ENCODE results near the gene ARL16.
"Not testable (repeated sequence)": the region's sequence is repeated elsewhere in the genome, so short reads cannot be mapped to it uniquely, and the experiment has no call there.

ARL16 gene

DNA sequence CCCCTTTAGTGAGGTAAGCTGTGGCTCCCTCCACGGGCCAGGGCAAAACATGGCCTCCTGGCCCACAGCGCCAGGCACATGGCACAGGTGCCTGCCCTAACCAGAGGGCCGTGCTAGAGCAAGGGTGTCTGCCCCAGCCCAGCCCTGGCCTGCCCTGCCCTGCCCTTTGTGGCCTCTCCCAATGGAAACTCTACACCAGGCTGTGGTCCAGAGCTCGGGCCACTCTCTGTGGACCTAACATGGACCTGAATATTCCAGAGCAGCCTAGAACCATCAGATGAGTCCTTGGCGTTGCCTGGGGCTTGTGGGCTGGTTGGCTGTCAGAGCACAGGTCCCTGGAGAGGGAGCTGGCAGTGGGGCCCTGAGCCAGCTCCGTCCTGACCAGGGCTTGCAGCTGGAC, 11.6 kb upstream of the ARL16 start:
- no peak for DNase-seq (ENCODE audit: low spot score)

DNA sequence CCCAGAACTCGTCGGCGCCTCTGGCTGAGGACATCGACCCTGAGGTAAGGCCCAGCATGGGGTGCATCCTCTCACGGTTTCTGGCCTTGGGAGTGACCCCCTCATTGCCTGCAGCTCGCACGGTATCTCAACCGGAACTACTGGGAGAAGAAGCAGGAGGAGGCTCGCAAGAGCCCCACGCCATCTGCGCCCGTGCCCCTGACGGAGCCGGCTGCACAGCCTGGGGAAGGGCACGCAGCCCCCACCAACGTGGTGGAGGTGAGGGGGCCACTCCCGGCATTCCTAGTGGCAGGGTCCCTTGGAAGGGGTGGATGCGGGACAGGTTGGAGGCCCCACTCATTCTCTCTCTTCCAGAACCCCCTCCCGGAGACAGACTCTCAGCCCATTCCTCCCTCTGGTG, 11.2 kb upstream of the ARL16 start:
- no peak for DNase-seq (ENCODE audit: low spot score)

DNA sequence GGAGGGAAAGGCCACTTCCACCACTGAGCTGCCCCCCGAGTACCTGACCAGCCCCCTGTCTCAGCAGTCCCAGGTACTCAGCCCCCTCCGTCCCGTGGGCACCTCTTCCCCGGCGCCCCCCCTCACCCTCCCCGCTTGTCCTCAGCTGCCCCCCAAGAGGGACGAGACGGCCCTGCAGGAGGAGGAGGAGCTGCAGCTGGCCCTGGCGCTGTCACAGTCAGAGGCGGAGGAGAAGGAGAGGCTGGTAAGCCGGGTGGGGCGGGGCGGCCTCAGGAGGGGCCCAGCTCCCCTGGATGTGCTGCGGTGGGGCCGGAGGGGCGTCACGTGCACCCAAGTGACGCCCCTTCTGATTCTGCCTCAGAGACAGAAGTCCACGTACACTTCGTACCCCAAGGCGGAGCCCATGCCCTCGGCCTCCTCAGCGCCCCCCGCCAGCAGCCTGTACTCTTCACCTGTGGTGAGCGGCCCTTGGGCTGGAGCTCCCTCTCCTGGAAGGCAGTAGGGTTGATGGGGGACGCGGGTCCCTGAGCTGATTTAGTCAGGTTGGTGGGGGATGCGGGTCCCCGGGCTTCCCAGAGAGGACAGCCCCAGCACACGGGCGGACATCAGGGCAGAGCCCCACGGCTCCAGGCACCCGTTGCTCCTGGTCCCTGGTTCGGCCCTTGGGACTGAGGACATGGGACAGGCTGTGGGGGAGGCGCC, 10.1 kb upstream of the ARL16 start:
- DNase-seq (ENCODE audit: low spot score): peak; percentile 79

DNA sequence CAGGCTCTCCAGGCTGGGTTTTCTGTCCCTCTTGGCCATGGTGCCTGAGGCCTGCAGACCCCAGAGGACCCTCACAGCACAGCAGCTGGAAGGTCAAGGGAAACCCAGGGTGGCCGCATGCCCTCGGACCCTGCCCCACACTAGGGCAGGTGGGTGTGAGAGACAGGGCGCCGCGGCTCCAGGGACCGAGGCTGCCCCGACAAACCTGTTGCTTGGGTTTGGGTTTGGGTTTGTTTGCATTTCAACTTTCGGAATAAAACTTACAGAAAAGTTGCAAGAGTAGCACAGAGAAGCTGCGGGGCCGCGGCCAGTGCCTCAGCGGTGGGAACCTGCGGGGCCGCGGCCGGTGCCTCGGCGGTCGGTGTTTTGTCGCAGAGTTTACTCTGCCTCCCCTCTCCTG, 8.0 kb upstream of the ARL16 start:
- DNase-seq (ENCODE audit: low spot score): no peak

DNA sequence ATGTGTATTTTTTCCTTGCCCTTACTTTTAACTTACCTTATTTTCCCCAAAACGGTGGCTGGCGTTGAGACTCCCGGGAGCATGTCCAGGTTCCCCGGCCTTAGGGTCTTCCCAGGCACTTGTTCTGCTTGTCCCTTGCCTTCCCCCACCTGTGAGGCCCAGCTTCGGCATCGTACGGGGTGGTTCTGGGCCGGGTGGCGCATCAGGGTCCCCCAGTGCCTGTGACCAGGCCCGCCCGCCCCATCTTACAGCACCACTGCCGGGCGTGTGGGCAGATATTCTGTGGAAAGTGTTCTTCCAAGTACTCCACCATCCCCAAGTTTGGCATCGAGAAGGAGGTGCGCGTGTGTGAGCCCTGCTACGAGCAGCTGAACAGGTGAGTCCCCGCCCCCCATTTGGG, 7.6 kb upstream of the ARL16 start:
- DNase-seq (ENCODE audit: low spot score): peak; percentile 9

DNA sequence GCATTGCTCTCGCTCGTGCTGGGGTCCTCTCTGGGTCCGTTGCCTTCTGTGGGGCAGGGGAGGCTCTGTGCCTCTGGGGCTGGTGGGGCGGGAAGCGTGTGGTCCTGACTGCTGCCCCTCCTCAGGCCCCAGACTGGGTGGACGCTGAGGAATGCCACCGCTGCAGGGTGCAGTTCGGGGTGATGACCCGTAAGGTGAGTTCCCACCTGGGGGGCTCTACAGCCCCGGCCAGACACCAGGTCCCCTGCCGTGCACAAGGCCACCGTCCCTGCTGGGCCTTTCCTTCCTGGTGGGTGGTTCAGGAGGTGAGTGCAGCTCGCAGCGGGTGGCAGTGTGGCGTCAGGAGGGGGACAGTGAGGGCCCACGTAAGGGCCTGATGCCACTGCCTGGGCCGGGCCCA, 7.0 kb upstream of the ARL16 start:
- no peak for DNase-seq (ENCODE audit: low spot score)

DNA sequence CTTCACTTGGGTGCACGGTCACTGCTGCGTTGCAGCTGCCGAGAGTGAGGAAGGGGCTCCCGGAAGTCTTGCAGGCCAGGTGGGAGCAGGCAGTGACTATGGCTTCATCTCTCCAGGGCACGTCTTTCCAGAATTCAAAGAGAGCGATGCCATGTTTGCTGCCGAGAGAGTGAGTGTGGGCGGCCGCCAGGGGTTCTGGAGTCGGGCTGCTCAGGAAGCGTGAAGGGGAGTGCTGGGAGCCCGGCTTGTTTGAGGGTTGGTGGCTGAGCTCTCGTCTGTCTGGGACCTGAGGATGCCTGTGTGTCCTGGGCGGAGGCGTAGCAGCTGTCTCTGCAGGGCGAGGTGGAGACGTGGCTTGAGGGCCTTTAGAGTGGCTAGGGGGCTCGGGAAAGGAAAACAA, 6.5 kb upstream of the ARL16 start:
- DNase-seq (ENCODE audit: low spot score): peak; percentile 9

DNA sequence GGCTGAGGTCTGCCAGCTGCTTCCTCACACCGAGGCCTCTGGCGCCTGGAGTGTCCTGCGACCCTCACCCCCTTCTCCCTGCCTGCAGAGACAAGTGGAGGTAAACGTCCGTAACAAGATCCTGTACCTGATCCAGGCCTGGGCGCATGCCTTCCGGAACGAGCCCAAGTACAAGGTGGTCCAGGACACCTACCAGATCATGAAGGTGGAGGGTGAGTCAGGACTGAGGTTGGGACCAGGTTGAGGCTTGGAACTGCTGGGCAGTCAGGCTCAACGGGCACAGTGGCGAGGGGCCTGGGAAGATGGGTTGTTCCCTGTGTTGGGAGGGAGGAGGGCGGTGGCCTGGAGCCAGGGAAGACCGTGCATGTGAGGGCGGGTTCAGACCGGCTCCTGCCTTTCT, 5.0 kb upstream of the ARL16 start:
- DNase-seq (ENCODE audit: low spot score): no peak

DNA sequence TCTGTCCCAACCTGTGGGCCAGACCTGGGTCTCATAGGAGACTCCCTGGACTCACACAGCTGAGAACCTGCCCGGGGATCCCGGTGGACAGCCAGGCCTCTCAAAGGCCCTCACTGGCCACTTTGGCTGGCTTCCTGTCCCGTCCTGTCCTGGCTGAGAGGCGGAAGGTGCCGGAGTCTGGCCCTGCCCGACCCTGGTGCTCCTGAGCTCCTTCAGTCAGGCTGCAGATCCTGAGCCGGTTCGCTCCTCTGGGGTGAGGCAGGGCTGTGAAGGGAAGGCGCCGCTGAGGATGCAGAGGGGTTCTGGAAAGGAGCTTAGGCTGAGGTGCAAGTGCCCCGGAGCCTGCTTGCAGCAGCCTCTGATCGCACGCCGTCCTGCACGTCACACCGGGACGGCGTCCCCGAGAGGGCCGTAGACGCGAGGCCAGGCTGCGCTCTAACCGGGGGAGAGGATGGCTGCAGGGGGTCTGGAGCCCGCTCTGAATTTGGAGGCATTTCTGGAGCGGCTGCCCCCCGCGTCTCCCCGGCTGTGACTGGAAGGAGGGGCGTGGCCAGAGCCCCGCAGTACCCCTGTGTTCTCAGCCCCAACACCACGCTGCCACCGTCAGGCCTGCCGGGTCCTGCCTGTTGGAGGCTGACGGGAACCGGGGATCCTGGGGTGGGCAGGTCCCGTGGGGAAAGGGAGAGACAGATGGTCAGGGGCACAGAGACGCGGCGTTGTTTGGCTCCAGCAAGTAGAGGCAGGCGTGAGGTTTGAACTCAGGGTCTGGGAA, 4.4 kb upstream of the ARL16 start:
- DNase-seq (ENCODE audit: low spot score): peak; percentile 11

DNA sequence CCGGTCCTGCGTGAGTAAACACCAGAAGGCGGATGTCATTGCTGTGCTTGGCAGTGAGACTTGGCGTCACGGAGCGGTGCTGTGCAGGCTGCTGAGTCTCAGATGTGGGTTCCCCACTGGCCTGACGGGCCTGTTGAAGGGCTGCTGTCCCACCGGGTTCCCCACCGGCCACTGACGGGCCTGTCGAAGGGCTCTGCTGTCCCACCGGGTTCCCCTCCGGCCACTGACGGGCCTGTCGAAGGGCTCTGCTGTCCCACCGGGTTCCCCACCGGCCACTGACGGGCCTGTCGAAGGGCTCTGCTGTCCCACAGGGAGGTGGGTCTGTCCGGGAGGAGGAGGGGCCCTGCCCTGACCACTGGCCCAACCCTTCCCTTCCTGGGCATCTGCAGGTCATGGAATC, 3.0 kb upstream of the ARL16 start:
- DNase-seq (ENCODE audit: low spot score): no peak

DNA sequence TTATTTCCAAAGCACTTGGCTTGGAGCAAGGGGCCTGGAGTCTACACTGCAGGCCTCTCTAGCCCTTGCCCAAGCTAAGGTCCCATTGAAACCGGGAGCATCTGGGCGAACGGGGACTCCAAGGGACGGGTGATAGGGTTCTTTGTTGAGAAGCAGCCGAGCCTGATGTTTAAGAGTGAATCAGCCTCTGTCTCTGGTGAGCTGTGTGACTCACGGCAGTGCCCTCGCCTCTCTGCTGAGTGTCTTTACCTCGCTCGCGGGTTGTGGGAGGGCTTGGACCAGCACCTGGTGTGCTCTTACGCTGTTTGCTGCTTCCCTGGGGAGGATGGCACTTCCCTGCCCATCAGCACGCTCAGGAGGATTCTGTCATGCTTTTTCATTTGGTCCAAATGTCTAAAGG, 1.5 kb upstream of the ARL16 start:
- DNase-seq (ENCODE audit: low spot score): no peak

DNA sequence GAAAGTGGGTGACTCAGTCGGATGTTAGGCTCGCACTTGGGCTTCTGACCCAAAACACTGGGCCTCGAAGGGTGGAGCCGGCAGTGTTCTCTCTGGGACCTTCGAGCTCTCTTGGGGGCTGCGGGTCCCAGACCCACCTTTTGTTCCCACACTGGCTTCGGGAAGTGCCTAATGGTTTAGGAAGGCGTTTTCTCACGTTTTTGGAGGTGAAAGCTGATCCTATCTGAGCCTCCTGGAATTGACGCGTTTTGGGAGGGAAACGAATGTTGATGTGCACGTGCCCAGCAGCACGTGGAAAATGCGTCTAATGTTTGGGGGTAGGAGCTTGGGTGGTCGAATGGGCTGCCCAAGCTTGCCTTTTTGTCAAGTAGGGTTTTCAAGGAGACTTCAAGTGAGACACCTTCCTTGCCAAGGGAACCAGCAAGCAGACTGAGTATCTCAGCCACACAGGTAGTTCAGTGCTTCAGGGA, 880 bp upstream of the ARL16 start:
- no peak for DNase-seq (ENCODE audit: low spot score)

DNA sequence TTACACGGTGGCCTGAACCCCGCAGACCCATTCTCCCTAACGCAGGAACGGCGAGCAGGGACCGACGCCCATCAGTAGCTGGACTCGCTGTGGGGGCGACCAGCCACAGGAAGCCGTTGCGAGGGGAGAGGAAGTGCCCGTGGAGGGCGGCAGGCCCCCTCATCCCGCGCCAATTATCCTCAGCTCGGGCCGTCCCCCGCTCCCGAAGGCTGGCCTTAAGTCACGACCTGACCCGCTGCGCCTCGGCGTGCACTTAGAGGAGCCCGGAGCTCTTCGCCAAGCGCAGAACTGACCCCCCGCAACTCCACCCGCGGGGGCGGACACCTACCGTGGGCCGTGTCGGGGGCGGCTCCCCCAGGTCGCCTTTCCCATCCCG, 401 bp downstream of the ARL16 start:
- DNase-seq (ENCODE audit: low spot score): no peak

DNA sequence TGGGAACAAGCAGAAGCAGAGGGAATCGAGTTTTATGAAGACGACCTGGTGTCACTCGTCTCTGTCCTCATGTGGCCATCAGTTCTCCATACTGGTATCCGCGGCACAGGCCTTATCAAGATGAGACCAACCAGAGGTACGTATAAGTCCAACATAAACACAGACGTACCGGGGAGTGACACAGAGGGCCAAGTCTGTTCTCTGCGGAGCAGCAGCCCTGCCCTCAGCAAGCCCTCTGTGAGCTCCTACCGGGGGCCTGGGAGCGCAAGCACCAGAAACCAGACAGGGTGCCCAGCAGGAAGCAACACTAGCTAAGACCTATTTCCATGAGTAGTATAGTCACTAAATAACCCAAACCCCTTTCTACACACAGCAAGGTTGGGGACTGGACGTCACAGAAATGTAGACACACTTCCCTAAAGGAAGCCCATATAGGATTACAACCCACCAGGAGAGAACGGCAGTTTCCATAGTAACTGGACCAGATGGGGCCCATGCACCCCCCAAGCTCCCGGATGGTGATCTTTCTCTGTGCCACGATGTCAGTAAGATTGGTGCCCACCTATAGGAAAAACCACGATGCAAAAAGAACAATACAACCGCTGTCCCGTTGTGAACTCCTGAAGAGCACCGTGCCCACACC, 911 bp downstream of the ARL16 start:
- DNase-seq (ENCODE audit: low spot score): no peak

DNA sequence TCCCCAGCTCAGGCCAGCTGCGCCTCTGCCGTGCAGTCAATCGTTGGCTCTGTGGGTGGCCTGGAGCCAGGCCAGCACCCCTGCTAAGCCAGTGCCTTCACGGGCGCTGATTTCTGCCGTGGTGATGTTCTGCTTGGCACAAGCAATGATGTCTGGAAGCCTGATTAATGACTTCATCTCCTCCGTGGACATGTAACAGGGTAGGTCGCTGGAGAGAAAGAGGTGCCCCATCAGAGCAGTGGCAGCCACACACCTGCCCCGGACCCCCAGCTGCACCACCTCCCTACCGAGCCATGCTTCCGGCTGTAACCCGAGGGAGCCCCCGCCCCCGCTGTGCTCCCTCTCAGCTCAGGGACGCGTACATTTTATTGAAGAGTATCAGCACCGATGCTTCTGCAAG, 1.9 kb downstream of the ARL16 start:
- DNase-seq (ENCODE audit: low spot score): no peak

DNA sequence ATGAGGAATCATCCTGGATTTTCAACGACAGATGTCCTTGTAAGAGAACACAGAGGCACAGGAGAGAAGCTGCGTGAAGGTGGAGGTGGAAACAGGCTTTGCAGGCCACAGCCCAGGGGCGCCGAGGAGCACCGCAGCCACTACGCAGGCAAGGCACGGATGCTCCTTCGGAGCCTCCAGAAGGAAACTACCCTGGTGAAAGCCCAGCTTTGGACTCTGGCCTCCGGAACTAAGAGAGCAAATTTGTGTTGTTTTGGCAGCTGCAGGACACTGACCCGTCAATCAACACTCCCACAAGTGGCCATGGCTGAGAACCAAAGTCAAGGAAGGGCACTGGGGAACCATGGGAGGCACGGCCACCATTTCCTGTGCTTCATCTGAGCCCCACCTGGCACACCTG, 3.4 kb downstream of the ARL16 start:
- no peak for DNase-seq (ENCODE audit: low spot score)

DNA sequence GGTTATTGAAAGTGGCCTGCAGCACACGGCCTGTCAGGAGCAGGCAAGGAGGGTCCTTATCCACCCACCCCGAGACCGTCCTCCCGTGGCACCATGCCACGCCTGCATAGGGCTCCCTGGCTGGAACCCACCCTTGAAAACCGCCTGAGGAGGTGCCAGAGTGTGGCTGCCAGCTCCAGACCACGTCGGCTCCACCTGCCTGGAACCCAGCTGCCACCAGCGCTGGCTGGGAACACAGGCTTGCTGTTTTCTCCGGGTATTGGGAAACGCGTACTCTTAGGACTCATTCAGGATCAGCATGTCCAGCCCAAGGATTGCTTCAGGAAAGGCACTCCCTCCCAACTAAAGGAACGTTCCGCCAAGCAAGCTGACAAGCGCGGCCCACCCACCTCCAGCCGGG, 6.7 kb downstream of the ARL16 start:
- DNase-seq (ENCODE audit: low spot score): no peak

DNA sequence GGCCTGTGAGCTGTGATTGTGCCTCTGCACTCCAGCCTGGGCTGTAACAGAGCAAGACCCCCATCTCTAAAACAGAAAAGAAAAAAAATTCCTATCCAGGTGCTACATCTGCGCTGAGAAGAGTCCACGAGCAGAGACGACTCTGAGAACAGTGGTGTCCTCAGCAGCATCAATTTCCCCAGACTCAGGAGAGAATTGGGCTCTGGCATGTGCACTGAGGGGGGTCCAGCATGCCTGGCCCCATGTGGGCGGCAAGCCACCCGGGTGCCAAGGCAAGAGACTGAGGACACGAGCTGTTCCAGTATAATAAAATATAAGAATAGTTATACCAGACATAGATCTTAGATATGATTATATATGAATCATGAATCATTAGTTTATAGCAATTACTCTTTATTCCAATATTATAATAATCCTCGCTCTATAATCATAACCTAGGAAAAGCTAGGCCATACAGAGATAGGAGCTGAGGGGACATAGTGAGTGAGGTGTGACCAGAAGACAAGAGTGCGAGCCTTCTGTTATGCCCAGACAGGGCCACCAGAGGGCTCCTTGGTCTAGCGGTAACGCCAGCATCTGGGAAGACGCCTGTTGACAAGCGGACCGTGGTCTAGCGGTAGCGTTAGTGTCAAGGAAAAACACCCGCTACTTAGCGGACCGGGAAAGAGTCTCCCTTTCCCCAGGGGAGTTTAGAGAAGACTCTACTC, 7.9 kb downstream of the ARL16 start:
- not testable (repeated sequence) for DNase-seq (ENCODE audit: low spot score)

DNA sequence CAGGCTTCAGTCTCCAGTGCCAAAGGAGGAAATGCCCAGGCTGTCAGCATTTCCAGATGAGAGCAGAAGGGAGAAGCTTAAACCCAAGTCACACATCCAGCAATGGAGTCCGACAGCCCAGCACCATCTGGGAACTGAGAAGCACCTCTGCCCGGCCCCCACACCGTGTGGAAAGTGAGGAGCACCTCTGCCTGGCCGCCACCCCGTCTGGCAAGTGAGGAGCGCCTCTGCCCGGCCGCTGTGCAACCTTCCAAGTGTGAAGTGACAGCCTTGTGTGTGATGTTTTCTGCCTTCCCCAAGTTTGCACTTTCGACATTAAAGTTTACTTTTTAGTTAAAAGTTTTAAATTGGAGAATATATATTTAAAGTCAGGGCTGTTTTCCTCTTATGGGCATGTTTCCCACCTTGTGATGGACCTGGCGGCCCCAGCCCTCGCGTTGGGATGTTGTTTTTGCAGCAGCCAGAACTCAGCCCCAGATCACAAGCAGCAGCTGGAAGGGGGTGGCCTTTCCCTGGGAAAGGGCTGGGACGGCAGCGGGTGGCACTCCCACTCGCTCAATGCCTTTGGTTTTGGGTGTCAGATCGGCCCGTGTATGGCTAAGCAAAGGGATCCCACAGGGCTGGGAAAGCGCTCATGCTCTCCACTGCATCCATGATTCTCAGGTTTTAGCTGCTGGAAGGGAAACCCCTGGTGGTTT, 9.9 kb downstream of the ARL16 start:
- no peak for DNase-seq (ENCODE audit: low spot score)

DNA sequence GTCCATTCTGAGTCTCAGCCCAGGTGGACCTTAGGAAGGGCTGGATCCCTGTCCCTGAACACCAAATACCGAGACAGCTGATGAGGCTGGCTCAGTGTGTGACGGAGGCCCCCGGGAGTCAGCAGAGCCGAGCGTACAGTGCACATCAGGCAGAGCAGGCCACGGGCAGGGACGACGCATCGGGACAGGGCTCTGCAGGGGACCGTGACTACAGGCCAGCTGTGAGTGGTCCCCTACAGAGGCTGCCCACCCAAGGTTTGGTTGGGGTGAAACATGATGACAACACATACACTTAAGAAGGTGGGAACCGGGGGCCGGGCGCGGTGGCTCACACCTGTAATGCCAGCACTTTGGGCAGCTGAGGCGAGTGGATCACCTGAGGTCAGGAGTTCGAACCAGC, 10.6 kb downstream of the ARL16 start:
- DNase-seq (ENCODE audit: low spot score): no peak

DNA sequence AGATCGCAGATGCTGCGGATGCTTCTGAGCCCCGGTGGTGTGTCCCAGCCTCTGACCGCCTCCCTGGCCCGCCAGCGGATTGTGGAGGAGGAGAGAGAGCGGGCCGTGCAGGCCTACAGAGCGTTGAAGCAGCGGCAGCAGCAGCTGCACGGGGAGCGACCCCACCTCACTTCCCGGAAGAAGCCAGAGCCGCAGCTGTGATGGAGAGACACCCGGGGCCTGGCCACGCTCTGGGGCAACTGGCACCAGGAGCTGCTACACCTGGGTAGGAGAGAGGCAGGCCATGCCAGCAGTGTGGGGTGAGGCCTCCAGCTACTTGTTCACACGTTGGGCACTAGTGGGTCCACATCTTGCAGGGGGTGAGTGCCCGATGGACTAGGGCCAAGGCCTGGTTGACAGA, 11.1 kb downstream of the ARL16 start:
- no peak for DNase-seq (ENCODE audit: low spot score)

DNA sequence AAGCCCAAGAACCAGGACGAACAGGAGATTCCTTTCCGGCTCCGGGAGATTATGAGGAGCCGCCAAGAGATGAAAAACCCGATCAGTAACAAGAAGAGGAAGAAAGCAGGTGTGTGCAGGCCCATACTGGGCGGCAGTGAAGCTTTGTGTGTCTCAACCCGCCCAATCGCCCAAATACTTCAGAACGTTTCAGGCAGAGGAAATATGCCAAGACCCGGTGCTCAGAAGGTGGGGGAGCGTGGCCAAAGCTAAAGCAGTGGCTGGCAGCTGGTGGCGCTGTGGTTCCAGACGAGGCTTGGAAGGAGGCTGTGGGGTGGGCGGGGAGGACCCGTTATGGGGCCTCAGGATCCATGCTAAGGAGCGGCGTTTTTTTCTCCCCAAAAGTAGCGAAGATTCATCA, 15.8 kb downstream of the ARL16 start:
- DNase-seq (ENCODE audit: low spot score): no peak
